SIG-M5 (cell line): ENCODE measurements around the gene FAM13C.

Source experiments
- DNase-seq: peaks from one replicate; lab custom pipeline; 2025; lab: John Stamatoyannopoulos, UW

The FAM13C gene

GRCh38 chr10:59315465-59315864, 46.9 kb downstream of the FAM13C start:
- DNase-seq: no peak

- no peak for DNase-seq
Observed at GRCh38 chr10:59314268-59314667, 48.1 kb downstream of the FAM13C start.

- DNase-seq: no peak
Observed at GRCh38 chr10:59312247-59312646, 50.1 kb downstream of the FAM13C start.

GRCh38 chr10:59311025-59311424, 51.3 kb downstream of the FAM13C start:
- DNase-seq: no peak

- no peak for DNase-seq
Observed at GRCh38 chr10:59310324-59310914, 51.9 kb downstream of the FAM13C start.

- DNase-seq: no peak
Observed at GRCh38 chr10:59304521-59305097, 57.7 kb downstream of the FAM13C start.

- DNase-seq: no peak
Observed at GRCh38 chr10:59303018-59303417, 59.3 kb downstream of the FAM13C start.

- no peak for DNase-seq
Observed at GRCh38 chr10:59302381-59302780, 60.0 kb downstream of the FAM13C start.

GRCh38 chr10:59301067-59301754, 61.1 kb downstream of the FAM13C start:
- DNase-seq: no peak

- DNase-seq: no peak
Observed at GRCh38 chr10:59300386-59300785, 62.0 kb downstream of the FAM13C start.

- DNase-seq: no peak
Observed at GRCh38 chr10:59299933-59300332, 62.4 kb downstream of the FAM13C start.

- no peak for DNase-seq
Observed at GRCh38 chr10:59290448-59290847, 71.9 kb downstream of the FAM13C start.

GRCh38 chr10:59289853-59290252, 72.5 kb downstream of the FAM13C start:
- DNase-seq: no peak

GRCh38 chr10:59287587-59288255, 74.6 kb downstream of the FAM13C start:
- no peak for DNase-seq

- no peak for DNase-seq
Observed at GRCh38 chr10:59285848-59286247, 76.5 kb downstream of the FAM13C start.

- DNase-seq: no peak
Observed at GRCh38 chr10:59285073-59285472, 77.3 kb downstream of the FAM13C start.

- DNase-seq: no peak
Observed at GRCh38 chr10:59284118-59284975, 78.0 kb downstream of the FAM13C start.

GRCh38 chr10:59283456-59284091, 78.8 kb downstream of the FAM13C start:
- no peak for DNase-seq

GRCh38 chr10:59281861-59282260, 80.5 kb downstream of the FAM13C start:
- no peak for DNase-seq

- DNase-seq: no peak
Observed at GRCh38 chr10:59279991-59280505, 82.3 kb downstream of the FAM13C start.

GRCh38 chr10:59279476-59279875, 82.9 kb downstream of the FAM13C start:
- no peak for DNase-seq
